Activated CD4-positive, alpha-beta T cell treated with anti-CD3 and anti-CD28 coated beads, Interleukin-2, amount 50 U/mL, for 16 hours (primary cell): ENCODE data around the gene GALNT10.

ENCODE experiments used
- DNase-seq: peaks from one replicate; pipeline ENCODE4 v3.0.0-alpha.2; 2020

GALNT10 gene

DNA sequence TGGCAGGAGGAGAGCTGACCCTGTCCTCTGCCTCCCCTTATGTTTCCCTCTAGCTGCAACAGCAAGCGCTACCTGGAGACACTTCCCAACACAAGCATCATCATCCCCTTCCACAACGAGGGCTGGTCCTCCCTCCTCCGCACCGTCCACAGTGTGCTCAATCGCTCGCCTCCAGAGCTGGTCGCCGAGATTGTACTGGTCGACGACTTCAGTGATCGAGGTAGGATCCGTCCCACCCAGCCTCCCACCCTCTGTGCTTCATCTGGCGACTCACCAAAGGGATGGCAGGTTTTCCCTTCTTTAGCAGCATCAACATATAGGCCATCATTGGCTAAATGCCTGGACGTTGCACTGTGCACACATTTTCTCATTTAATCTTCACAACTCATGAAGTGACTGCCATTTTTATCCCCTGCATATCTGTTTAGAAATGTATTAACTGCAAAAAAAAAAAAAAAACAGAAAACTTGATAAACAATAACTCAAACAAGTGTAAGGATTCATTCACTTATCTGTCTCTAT, 139.0 kb downstream of the GALNT10 start:
- no peak for DNase-seq

GRCh38 chr5:154330097-154330667, 139.6 kb downstream of the GALNT10 start:
- no peak for DNase-seq

DNA sequence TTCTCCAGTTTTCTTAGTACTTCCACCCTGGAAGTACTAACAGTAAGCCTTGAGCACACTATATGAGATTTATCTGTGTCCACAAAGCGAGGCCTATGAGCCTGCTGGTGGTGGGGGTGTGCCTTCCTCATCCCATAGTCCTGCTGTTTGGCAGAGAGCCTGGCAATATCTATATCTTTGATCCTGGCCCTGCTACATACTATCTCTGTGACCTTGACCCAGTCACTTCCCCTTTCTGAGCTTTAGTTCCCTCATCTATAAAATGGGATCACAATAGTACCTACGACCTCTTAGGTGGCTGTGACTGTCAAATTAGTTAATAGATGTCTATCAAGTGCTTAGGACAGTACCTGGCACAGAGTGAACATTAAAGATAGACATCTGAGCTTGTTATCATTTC, 140.7 kb downstream of the GALNT10 start:
- DNase-seq, result no peak

GRCh38 chr5:154331924-154332323, 141.4 kb downstream of the GALNT10 start:
- no peak for DNase-seq

DNA sequence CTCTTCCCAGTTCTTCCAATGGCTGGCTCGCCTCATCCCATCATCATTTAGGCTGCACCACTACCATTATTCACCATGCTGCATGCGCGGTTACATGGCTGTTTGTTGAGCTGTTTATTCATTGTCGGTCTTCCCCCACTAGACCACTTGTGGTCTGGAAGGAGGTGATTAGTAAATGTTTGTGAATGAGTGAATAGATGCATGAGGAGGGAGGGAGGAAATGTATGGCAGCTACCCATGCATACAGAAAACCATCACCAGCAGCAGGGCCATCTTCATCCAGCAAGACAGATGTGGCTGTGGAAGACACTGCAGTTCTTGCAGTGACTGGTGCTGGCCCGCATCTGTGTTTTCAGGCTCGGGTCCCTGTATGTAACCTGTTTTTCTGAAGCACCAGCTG, 141.9 kb downstream of the GALNT10 start:
- no peak for DNase-seq

GRCh38 chr5:154333016-154333415, 142.5 kb downstream of the GALNT10 start:
- no peak for DNase-seq

- DNase-seq, result no peak
Observed at GRCh38 chr5:154334406-154335064, 144.0 kb downstream of the GALNT10 start.

- no peak for DNase-seq
Observed at GRCh38 chr5:154335065-154335448, 144.5 kb downstream of the GALNT10 start.

GRCh38 chr5:154341620-154342019, 151.1 kb downstream of the GALNT10 start:
- no peak for DNase-seq

- no peak for DNase-seq
Observed at GRCh38 chr5:154342211-154342610, 151.7 kb downstream of the GALNT10 start.

- DNase-seq, result no peak
Observed at GRCh38 chr5:154342963-154343362, 152.4 kb downstream of the GALNT10 start.

GRCh38 chr5:154344461-154344860, 153.9 kb downstream of the GALNT10 start:
- DNase-seq, result no peak

- no peak for DNase-seq
Observed at GRCh38 chr5:154345255-154345952, 154.9 kb downstream of the GALNT10 start.

- DNase-seq, result no peak
Observed at GRCh38 chr5:154346427-154346826, 155.9 kb downstream of the GALNT10 start.

- no peak for DNase-seq
Observed at GRCh38 chr5:154349626-154350264, 159.2 kb downstream of the GALNT10 start.

- DNase-seq, result no peak
Observed at GRCh38 chr5:154351141-154351540, 160.6 kb downstream of the GALNT10 start.

GRCh38 chr5:154351566-154351965, 161.0 kb downstream of the GALNT10 start:
- peak; percentile 35 for DNase-seq

GRCh38 chr5:154352960-154353548, 162.5 kb downstream of the GALNT10 start:
- no peak for DNase-seq

DNA sequence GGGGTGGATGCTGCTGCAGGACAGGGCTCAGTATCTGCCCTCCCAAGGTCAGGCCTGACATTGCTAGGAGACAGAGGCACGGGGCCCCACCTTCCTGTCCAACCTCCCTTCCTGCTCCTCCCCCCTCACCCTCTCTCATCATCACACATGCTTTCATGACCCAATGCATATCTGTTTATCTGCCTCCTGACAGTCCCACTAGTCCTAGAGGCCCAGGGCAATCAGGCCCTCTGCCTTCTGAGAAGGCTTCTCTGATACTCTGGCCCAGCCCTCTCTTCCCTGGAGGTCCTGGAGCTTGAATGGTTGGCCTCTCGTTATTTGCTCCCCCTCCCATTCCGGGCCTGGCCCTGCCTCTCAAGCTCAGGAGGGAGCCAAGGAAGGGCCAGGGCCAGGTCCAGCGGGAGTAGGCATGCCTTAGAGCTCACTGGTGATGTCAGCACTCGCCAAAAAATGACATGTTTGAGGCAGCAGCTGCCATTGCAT, 164.6 kb downstream of the GALNT10 start:
- DNase-seq, result no peak

- peak; percentile 16 for DNase-seq
Observed at GRCh38 chr5:154356020-154356655, 165.6 kb downstream of the GALNT10 start.

- no peak for DNase-seq
Observed at GRCh38 chr5:154356958-154357357, 166.4 kb downstream of the GALNT10 start.

DNA sequence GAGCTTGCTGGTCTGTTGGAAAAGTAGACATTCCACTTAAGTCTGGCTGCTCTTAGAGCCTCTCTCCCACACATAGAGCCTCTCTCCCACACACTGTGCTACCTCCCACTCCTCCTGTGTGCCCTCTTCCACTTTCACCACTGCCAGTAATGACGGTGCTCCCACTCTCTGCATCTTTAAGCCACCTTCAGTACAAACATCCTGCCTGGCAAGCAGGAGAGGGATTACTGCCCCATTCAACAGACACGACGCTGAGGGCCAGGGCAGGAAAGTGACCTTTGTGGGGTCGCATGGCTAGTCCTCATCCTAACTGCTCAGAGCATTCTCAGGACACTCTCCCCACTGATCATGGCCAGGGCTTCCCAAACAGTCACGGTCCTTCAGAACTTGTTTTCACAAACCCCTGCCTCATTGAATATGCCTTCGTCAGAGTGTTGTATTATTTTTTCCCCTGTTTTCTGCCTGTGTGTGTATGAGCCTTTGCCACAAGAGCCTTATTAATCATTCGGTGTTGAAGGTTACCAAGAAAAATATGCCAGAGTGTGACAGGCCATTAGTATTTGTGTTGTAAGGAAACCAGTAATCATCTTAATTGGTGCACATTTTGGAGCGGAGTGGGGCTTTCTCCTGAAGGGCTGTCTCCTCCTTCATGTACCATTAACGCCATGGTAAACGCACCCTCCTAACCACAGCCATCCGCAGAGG, 168.1 kb downstream of the GALNT10 start:
- DNase-seq, result no peak
